ENCODE data around the gene PITX1.

- no peak for TF ChIP-seq POLR2A (IDR thresholded peaks at IDR 0.05)
- no peak for TF ChIP-seq CTCF (IDR thresholded peaks at IDR 0.05)
These were observed 21.9 kb downstream of the PITX1 start for GRCh38 chr5:135012033-135012588.
